Fibroblast of upper back skin (primary cell): ENCODE results near the gene MIEN1.
A peak's percentile ranks its signal among the peaks of the same experiment; 100 is the strongest.
"Not testable (repeated sequence)": the region's sequence is repeated elsewhere in the genome, so short reads cannot be mapped to it uniquely, and the experiment has no call there.

Experiments
- DNase-seq: peaks from one replicate; pipeline ENCODE4 v3.0.0-alpha.2; 2013

The MIEN1 gene, protein sequence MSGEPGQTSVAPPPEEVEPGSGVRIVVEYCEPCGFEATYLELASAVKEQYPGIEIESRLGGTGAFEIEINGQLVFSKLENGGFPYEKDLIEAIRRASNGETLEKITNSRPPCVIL

DNA sequence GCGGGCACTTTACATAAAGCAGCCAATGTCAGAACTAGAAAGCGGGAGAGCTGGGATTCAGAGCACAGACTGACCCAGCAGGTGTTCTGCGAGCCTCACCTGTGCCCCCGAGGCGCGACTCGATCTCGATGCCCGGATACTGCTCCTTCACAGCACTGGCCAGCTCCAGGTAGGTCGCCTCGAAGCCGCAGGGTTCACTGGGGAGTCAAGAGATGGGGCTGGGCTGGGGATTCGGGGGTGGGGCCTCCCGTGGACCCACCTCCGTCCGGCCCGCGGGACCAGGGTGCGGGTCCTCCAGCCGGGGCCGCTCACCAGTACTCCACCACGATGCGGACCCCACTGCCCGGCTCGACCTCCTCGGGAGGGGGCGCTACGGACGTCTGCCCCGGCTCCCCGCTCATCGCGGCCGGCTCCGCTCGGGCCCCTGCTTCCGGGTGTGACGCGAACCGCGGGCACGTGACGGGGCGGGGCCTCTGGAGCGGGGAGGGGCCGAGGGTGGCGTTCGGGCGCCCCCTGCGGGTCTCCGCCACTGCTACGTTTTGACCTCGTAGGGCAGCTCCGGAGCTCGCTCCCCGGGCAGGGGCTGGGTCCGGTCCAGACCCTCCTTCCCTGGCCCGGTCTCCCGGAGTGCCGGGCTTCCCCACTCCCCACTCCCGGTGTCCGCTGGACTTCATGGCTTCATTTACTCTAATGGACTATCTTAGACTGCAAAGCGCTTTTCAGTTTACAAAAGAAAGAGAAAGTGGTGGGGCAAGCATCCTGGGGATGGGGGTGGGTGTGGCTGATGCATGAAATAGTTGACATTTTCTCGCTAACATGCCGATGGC is at the start of gene MIEN1:
Gene MIEN1, minus strand, starts transcription at position 438 of the 827 bp plus-strand sequence. Its CDS starts 37 bp downstream, at position 401.
- DNase-seq, result peak; percentile 76

GRCh38 chr17:39777534-39778365 is 47.4 kb upstream of the MIEN1 start:
- DNase-seq, result no peak

GRCh38 chr17:39776252-39776651 is 45.9 kb upstream of the MIEN1 start:
- DNase-seq, result no peak

GRCh38 chr17:39775031-39775430 is 44.7 kb upstream of the MIEN1 start:
- DNase-seq, result no peak

- no peak for DNase-seq
These were observed 43.7 kb upstream of the MIEN1 start for GRCh38 chr17:39774047-39774446.

- DNase-seq, result no peak
These were observed 42.9 kb upstream of the MIEN1 start for GRCh38 chr17:39772987-39773934.

DNA sequence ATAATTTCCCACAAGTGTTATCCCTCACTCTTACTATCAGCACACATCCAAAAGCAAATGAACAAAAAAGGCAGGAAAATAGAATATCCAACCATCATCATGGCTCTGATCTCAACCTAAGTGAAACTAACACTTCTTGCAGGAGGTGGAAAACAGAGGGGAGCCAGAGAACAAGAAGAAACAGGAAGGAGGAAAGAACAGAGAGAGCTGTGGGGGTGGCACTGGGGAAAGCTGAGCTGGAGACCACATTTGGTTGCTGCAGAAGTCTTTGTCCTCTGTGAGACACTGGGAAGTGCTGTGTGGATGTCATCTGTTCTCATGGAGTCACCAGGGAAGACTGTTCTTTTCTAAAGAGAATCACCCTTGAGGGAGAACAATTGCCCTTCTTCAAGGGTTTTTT is 42.1 kb upstream of the MIEN1 start:
- DNase-seq, result no peak

- peak; percentile 31 for DNase-seq
These were observed 39.7 kb upstream of the MIEN1 start for GRCh38 chr17:39769974-39770587.

DNA sequence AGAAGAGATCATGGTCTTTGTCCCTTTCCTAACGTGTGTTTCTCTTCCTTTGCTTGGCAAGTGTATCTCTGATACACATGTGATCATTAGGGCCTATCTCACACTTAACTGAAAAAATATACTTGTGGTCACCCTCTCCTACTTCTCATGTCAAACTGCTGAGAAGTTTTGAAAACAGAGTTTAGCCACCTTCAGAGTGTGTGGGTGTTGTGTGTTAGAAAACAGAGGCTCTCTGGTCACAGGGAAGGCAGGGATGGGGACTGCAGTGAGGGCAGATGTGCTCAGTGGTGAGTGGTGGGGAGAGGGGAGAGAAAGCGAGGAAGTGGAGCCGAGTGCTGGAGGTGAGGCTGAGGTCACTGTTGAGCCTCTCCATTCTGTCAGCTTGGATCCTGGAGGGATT is 36.8 kb upstream of the MIEN1 start:
- no peak for DNase-seq

GRCh38 chr17:39765766-39766165 is 35.4 kb upstream of the MIEN1 start:
- DNase-seq, result no peak

GRCh38 chr17:39765175-39765574 is 34.8 kb upstream of the MIEN1 start:
- DNase-seq, result no peak

GRCh38 chr17:39764171-39764570 is 33.8 kb upstream of the MIEN1 start:
- DNase-seq, result not testable (repeated sequence)

DNA sequence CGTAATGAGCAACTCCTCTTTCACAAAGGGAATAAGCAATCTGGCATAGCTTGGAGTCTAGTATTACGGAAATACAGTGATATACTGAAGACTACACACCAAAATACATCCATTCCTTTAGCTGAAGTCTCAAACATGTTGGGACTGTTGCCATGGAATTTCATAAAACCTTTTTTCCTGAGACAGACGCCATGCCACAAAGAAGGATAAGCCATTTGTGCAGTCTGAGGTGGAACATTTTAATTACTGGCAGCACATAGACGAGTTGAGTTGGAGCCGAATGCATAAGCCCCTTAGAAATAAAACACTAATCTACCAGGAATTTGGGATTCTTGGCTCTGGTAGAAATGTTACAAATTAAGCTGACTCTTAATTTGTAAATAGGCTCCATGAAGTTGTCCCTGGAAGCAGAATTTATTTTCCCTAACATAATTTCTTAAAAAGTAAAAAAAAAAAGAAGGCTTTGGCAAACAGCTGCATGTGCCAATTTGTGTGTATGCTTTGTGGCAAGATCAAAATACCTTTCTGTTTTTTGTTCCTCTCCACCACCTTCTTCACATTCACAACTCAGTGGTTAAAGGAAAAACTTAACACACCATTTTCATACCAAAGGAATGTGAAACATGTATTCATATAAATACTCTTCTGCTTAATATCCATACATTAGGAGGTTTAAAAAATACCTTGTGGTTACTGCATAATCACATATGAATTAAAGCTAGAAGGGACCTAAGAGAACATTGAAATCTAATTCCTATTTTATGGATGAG is 32.9 kb upstream of the MIEN1 start:
- peak; percentile 92 for DNase-seq

- peak; percentile 49 for DNase-seq
These were observed 31.6 kb upstream of the MIEN1 start for GRCh38 chr17:39761861-39762496.

DNA sequence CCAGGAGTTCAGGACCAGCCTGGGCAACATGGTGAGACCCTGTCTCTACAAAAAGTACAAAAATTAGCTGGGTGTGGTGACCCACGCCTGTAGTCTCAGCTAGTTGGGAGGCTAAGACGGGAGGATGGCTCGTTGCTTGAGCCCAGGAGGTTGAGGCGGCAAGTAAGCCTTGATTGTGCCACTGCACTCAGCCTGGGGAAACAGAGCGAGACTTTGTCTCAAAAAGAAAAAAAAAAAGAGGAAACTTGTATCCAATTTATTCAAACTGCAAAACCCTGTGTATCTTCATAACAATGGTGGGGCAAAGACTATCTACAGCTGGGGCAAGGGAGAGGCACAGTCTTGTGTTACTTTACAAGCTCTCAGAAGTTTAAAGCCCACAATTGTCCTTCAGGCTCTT is 28.9 kb upstream of the MIEN1 start:
- no peak for DNase-seq

- peak; percentile 88 for DNase-seq
These were observed 27.9 kb upstream of the MIEN1 start for GRCh38 chr17:39757931-39758873.

DNA sequence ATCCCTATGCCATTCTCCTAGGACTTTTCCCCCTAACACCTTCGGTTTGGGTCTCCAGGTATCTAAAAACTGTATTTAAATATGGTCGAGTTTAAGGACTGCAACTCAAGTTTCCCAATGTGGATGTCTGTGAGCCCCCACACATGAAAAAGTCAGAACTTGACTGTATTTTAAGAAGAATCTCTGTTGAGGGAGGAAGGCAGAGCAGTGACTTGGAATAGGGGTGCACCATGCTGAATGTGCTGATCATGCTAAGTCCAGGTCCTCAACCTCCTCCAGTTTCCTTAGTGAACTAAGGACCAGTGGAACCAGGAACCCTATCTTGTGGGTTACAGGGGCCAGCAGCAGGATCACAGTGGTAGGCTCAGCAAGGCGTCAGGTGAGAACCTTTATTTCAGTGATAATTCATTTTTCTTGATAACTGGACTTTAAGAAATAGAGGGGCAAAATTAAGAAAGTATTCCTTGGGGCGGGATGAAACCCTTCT is 26.9 kb upstream of the MIEN1 start:
- DNase-seq, result no peak

GRCh38 chr17:39756380-39757079 is 26.2 kb upstream of the MIEN1 start:
- DNase-seq, result no peak
